ENCODE measurements around the gene SET.

- TF ChIP-seq CTCF (conservative IDR thresholded peaks at IDR 0.05), result no peak
- no peak for TF ChIP-seq ZFX (IDR thresholded peaks at IDR 0.05)
Observed at GRCh38 chr9:128694344-128694743, 5.3 kb downstream of the SET start.

Data from C4-2B (cell line).